ENCODE data around the gene NUP210L.
"Not testable (repeated sequence)": the region's sequence is repeated elsewhere in the genome, so short reads cannot be mapped to it uniquely, and the experiment has no call there.

Gene NUP210L

GRCh38 chr1:154097873-154098272 lies 57.0 kb downstream of the NUP210L start:
- DNase-seq (ENCODE audit: low read depth) = no peak

GRCh38 chr1:154095456-154096060 lies 59.3 kb downstream of the NUP210L start:
- no peak for DNase-seq (ENCODE audit: low read depth)

GRCh38 chr1:154094411-154094810 lies 60.5 kb downstream of the NUP210L start:
- DNase-seq (ENCODE audit: low read depth) = no peak

GRCh38 chr1:154093699-154094098 lies 61.2 kb downstream of the NUP210L start:
- DNase-seq (ENCODE audit: low read depth) = no peak

- no peak for DNase-seq (ENCODE audit: low read depth)
Measured at GRCh38 chr1:154091706-154092105, 63.2 kb downstream of the NUP210L start.

GRCh38 chr1:154087574-154087973 lies 67.3 kb downstream of the NUP210L start:
- DNase-seq (ENCODE audit: low read depth) = no peak

- not testable (repeated sequence) for DNase-seq (ENCODE audit: low read depth)
Measured at GRCh38 chr1:154083057-154083456, 71.8 kb downstream of the NUP210L start.

- no peak for DNase-seq (ENCODE audit: low read depth)
Measured at GRCh38 chr1:154081386-154082126, 73.3 kb downstream of the NUP210L start.

GRCh38 chr1:154076413-154076812 lies 78.5 kb downstream of the NUP210L start:
- DNase-seq (ENCODE audit: low read depth) = no peak

GRCh38 chr1:154075746-154076145 lies 79.1 kb downstream of the NUP210L start:
- no peak for DNase-seq (ENCODE audit: low read depth)

- DNase-seq (ENCODE audit: low read depth) = no peak
Measured at GRCh38 chr1:154062309-154062708, 92.6 kb downstream of the NUP210L start.

- not testable (repeated sequence) for DNase-seq (ENCODE audit: low read depth)
Measured at GRCh38 chr1:154047436-154047835, 107.4 kb downstream of the NUP210L start.

GRCh38 chr1:154033697-154034096 lies 121.2 kb downstream of the NUP210L start:
- not testable (repeated sequence) for DNase-seq (ENCODE audit: low read depth)

GRCh38 chr1:154019940-154020339 lies 134.9 kb downstream of the NUP210L start:
- no peak for DNase-seq (ENCODE audit: low read depth)

- DNase-seq (ENCODE audit: low read depth) = no peak
Measured at GRCh38 chr1:154019269-154019668, 135.6 kb downstream of the NUP210L start.

GRCh38 chr1:154014154-154014907 lies 140.5 kb downstream of the NUP210L start:
- no peak for DNase-seq (ENCODE audit: low read depth)

- DNase-seq (ENCODE audit: low read depth) = not testable (repeated sequence)
Measured at GRCh38 chr1:154012543-154012942, 142.3 kb downstream of the NUP210L start.

- DNase-seq (ENCODE audit: low read depth) = no peak
Measured at GRCh38 chr1:154012129-154012528, 142.7 kb downstream of the NUP210L start.

- DNase-seq (ENCODE audit: low read depth) = no peak
Measured at GRCh38 chr1:154006136-154006535, 148.7 kb downstream of the NUP210L start.

- no peak for DNase-seq (ENCODE audit: low read depth)
Measured at GRCh38 chr1:154000420-154000819, 154.5 kb downstream of the NUP210L start.

- DNase-seq (ENCODE audit: low read depth) = not testable (repeated sequence)
Measured at GRCh38 chr1:153996882-153997281, 158.0 kb downstream of the NUP210L start.

GRCh38 chr1:153995640-153996039 lies 159.2 kb downstream of the NUP210L start:
- no peak for DNase-seq (ENCODE audit: low read depth)

- DNase-seq (ENCODE audit: low read depth) = no peak
Measured at GRCh38 chr1:153995202-153995601, 159.7 kb downstream of the NUP210L start.
